Measurements from ENCODE around the gene MEIS3.

Gene MEIS3

DNA sequence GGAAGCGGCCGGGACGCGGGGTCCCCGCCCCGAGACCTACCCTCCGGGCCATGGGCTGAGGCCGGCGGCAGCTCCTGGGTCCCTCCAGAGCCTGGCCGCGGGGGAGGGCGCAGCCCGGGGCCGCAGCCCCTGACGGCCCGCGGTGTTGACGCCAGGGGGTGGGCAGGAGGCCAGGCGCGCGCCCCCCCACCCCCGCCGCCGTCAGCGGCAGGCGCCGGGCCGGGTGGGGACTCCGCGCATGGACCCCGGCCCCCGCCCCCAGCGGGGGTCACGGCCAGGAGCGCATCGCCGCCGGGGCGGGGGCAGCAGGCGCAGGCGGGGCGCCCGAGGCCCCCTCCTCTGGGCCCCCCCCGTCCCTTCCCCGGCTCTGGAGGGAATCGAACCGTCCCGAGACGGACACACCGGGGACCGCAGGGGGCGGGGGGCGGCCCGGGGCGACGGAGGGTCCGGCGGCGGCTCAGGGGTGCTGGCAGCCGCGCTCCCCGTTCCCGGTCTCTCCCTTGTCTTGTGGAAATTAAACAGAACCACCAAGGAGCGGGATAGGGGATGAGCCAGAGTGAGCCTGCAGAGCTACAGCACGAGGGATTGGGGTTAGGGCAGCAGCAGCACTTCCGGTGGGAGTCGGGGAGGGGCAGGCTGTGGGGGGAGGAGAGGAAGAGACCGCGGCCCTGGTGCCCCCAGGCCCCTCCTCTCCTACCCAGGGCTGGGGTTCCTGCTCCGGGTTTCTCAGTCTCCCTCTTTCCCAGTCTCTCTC, at the start of gene MEIS3:
MEIS3 (minus strand) TSS at position 498 of the 754 bp plus-strand sequence; CDS start at position 52, 446 bp downstream.
- no peak for DNase-seq

DNA sequence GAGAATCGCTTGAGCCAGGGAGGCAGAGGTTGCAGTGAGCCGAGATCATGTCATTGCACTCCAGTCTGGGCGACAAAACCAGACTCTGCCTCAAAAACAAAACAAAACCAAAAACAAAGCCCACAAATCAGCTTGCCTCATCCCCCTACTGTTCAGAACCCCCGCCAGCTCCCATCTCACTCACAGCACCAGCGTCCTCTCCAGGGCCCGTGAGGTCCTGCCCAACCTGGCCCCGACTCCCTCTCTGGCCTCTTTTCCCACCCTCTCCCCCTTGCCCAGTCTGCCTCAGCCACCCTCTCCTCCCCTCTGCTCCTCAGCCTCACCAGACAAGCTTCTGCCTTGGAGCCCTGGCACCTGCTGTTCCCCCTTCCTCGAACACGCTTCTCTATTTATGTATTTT, 48.6 kb upstream of the MEIS3 start:
- no peak for DNase-seq

DNA sequence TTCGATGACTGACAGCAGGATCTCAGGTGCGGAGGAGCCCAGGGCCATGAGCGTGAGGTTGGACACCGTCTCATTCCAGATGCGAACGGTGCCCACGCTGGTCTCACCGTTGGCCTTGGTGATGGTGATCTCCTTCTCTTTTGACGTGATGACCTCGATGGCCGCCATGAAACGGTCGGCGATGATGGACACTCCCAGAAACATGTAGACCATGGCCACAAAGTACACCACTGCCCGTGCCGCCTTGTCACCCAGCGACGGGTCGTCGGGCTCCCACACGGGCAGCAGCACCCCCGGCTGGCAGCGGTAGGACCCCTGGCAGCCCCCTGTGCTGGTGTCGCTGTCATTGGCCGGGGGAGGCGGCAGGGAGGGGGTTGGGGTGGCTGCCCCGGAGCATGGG, 46.6 kb upstream of the MEIS3 start:
- DNase-seq = no peak

DNA sequence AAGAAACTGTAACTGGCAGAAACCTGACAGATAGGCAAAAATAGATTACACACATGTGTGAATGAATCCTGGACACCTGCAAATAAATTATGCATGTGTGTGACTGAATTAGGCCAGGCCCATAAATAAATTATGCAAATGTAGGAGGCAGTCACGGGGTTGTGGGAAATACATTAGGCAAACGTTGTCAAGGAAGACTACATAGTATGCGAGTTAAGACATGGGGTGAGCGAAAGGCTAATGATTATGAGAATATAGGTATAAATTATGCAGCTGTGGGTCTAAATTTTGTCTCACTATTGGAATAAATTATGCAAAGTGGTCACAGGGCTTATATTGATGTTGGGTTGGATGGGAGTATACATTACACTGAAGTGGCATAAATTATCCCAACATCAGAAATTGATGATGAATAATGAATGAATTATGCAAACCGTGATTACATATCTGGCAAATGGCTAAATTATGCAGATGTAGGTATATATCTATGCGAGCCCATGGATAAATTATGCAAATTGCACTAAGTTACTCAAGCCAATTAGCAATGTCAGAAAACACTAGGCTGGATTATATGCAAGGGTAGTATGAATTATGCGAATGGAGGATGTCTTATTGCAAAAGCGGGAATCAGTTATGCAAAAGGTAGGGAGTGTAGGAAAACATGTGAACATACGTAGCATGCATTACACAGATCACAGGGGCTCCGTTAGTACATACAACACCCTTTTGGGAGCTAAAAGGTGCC, 45.5 kb upstream of the MEIS3 start:
- no peak for DNase-seq

DNA sequence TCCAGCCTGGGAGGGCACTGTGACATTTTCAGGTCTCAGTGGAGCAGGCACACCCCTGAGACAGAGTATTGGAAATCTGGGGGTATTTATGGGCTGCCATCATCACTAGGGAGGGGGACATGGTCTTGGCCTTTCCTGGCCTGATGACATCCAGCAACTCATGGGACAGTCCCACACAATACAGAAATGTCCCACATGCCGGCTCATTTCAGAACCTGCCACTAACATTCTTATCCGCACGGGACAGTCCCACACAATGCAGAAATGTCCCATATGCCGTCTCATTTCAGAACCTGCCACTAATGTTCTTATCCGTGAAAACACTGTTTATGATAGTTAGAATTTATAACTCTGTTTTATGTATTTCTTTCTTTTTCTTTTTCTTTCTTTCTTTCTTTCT, 42.5 kb upstream of the MEIS3 start:
- no peak for DNase-seq

DNA sequence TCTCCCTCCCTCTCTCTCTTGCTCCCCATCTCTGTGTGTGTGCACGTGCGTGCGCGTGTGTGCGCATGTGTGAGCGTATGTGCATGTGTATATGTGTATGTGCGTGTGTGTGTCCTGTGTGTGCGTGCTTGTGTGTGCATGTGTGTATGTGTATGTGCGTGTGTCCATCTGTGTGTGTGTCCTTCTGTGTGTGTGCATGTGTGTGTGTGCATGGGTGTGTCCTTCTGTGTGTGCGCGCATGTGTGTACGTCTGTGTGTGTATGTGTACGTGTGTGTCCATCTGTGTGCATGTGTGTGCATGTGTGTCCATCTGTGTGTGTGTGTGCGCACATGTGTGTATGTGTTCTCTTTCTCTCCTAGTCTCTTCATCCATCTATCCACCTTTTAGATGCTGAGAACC, 40.1 kb upstream of the MEIS3 start:
- DNase-seq = no peak

DNA sequence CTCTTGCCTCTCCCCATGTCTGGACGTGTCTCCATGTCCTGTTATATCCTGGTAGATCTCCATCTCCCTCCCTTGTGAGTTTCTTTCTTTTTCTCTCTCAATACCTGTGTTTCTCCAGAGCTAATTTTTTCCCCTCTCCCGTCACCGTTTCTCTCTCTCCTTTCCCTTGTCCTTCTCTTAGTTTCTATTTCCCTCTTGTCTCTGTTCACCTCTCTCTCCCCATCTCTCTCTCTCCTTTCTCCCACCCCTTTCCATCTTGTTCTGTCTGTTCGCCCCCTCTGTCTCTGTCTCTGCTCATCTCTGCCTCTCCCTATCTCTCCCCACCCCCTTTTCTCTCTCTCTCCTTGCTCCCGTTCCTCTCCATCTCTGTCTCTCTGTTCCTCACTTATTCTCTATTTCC, 39.3 kb upstream of the MEIS3 start:
- DNase-seq = no peak

DNA sequence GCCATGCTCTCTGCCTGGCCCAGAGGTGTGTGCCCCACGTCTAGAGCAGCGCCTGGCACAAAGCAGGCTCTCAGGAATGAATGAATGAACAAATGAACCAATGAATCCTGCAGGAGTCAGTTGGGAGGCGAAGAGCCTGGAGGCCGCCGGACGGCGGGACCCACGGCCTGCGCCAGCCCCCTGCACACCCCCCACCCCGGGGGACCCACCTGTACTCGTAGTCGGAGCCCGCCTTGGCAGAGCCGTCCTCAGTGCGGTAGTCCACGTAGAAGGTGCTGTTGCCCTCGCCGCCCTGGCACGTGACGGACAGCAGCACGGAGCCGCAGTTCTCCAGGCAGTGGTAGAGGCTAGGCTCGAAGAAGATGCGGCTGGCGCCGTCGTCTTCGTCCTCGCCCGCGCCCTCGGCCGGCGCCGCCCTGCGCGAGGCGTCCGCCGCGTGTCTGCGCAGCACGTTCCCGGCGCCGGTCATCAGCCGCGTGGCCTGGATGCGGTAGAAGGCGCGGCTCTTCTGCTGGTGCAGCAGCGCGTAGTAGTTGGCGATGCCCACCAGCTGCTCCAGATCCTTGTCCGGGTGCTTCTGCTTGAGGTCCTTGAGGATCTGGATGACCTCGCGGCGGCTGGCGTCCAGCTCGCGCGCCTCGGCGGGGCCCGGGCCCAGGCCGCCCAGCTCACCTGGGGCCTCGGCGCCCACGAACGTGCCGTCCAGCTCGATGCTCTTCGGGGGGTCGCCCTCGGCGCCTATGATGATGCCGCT, 37.6 kb upstream of the MEIS3 start:
- no peak for DNase-seq

DNA sequence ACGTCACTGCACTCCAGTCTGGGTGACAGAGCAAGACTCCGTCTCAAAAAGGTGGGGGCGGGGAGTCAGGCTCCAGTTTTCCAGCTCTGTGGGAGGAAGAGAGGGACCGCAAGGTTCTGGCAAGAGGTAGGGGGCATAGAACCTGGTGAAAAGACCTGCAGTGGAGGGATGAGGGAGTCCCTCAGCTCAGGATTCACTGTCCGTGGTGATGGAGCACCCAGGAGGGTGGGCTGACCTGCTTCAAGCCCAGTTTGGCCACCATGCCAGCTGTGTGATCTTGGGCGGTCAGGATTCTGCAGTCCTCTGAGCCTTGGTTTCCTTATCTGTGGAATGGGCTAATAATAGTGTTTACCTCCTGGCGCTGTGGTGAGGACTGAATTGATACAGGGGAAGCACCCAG, 31.2 kb upstream of the MEIS3 start:
- no peak for DNase-seq

DNA sequence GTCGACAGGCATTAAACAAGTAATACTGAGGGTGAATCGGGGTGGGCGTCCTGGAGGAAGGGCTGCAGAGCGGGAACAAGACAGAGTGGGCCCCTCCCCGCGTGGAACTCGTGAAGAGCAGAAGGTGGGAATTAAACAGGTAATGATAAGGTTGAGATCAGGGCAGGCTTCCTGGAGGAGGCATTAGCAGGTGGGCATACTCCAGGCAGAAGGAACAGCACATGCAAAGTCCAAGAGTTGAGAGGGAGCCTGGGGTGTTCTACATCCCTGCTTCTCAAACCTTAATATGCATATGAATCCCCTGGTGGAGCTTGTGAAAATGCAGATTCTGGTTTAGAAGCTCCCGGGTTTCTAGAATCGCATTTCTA, 29.0 kb upstream of the MEIS3 start:
- no peak for DNase-seq

DNA sequence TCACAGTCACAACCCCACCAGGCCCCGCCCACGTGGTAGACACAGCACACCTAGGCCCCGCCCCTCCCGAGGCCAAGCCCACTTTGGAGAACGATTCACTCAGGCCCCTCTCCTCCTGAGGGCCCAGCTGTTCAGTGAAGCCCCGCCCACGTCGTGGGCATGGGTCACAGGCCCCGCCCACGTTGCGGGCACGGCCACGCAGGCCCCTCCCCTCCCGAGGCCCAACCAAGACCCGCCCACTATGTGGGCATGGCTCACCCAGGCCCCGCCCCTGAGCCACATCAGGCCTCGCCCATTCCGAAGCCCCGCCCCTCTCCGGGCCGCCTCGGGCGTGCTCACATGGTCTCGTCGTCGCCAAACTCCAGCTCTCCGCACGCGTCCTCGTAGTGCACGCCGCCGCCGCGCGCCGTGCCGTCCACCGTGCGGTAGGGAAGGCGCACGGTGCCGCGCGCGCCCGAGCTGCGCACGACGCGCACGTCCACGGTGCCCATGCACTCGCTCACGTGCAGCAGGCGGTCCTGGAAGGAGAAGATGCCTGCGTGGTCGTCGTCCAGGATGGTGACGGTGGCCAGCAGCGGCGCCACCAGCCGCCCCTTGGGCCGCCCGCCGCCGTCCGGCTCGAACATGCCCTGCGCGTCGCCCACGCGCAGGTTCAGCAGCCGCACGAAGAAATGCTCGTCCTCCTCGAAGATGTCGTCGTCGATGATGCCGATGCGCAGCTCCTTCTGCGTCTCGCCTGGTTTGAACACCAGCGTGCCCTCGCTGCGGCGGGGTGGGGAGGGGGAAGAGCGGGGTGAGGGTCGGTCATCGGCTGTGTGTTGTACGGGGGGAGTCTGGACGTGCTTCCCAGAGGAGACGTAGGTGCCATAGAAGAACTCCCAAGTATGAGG, 28.4 kb upstream of the MEIS3 start:
- DNase-seq = peak in 8 of 14 donors; percentile 4 to 52 (median 27)

DNA sequence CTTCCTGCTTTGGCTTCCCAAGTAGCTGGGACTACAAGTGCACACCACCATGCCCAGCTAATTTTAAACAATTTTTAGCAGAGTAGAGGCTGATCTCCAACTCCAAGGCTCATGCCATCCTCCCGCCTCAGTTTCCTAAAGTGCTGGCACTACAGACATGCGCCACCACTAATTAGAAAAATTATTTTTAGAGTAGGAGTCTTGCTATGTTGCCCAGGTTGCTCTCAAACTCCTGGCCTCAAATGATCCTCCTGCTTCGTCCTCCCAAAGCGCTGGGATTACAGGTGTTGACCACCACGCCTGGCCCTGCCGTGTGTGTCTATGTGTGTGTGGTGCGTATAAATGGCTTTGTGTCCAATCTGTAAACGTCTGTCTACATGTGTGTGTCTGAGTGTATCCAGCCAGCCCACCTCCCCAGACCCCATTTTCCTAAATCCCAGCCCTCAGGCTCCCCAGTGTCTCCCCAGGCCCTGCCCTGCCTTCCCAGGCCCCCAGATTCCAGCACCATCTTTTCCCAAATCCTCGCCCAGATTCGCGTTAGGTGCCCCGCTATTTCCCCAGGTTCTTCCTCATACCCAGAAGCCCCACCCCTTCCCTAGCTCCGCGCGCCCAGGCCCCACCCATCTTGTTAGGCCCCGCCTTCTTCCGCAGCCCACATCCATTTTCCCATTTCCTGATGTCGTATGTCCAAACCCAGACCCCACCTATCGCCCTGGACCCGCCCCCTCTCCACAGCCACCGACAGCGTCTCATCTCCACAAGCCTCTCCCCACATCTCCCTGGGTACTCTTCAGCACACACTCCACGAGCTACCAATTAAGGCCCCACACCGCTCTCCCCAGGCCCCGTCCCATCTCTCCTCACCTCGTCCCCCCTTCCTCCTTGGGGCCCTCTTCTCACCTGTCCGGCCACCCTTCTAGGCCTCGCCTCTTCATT, 27.5 kb upstream of the MEIS3 start:
- DNase-seq = peak in 1 of 14 donors; percentile 73

DNA sequence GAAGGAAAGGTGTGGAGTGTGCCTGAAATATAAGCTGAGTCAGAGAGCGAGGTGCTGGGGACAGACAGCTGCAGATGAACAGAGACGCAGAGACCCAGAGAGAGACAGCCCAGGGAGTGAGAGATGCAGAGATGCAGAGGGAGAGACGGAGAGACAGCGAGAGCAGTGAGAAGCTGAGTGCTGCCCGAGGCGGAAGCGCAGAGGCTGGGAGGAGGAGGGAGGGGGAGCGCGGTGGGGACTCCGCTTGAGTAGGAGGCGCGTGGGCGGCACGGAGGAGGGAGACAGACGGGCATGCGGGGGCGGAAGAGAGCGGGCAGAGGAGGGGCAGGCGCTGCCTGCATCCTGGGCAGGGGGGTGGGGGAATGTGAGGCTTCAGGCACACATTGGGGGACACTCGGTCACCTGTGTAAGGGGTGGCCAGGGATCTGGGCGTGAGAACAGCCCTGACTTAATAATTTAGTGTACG, 26.6 kb upstream of the MEIS3 start:
- DNase-seq = peak in 7 of 14 donors; percentile 3 to 92 (median 15)

DNA sequence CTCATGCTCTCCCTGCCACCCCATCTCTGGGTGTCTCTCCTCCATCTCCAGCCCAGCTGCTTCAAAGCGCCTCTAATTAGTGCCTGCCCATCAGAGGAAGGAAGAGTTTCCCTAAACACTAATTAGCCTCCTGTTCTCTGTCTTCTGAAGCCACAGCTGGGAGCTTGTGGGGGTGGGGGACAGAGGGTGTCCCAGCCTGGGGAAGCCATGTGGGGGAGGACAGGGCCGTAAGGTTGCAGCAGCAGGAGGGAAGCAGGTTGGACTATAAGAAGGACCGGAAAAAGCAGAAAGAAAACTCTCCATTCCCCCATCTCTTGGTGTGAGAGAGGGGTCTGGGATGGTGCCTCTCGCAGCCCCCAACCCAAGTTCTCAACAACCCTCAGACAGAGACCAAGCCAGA, 26.2 kb upstream of the MEIS3 start:
- DNase-seq = no peak

DNA sequence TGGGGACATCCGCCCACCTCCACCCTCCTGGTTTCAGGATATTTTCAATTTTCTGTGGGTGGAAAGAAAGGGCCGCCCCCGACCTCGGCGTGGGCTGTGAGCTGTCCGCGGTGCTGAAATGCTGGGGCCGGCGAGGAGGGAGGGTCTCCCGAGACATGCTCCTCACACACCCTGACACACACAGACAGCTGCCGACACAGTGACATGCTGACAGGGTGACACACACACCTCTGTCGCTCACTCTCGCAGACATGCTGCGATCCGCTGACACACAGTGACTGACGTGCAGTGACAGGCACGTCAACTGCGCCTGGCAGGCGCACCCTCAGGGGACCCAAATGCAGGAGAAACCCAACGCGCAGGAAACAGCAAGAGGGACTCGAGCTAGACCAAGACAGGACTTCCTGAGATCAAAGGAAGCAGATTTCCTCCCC, 25.1 kb upstream of the MEIS3 start:
- no peak for DNase-seq

DNA sequence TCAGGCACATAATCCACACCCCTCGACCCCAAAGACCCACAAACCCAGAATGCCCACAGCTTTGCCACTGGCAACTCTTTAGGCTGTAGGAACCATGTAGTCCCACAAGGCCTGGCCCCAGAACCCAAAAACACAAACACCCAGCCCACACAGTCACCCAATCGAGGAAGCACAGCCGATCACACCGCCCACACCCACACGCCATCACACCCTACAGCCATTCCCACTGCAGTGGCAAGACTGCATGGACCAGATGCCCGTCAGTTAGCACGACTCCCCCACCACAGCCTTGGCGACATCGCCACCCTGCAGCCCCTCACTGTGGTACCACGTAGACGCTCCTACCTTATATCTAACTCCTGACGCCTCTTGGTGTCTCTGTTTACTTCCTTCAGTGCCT, 24.0 kb upstream of the MEIS3 start:
- DNase-seq = no peak

DNA sequence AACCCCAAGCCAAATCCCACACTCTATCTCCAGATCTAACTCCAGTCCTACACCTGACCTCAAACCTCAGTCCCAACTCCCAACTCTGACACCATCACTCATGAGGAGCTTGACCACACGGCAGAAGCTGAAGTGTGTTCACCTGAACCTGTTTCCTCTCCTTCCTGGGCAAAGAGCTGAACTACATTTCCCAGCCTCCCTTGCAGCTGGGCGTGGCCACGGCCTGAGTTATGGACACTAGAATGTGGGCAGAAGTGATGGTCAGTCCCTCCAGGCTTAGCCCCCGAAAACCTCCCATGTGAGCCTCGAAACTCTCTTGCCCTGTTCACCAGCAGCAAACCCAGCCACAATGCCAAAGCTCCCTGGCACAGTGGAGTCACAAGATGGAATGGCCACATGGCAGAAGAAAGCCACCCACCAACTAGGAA, 19.5 kb upstream of the MEIS3 start:
- no peak for DNase-seq

DNA sequence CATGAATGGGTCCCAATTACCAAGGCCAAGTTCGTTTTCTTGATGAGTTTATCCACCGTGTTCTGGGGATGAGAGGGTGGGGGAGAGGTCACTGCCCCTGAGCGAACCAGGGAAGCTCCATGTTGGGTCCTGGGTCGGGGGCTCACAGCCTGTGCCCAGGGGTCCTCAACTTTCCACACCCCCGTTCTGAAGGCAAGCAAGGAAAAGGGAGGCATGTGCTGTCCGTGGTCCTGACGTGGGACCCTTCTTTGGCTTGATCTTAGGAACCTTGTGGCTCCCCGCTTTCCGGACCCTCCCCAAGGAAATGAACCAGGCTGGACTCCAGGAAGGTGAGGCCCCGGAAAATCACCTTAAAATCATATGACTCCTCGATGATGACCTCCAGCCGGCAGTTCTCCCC, 18.2 kb upstream of the MEIS3 start:
- DNase-seq = no peak

DNA sequence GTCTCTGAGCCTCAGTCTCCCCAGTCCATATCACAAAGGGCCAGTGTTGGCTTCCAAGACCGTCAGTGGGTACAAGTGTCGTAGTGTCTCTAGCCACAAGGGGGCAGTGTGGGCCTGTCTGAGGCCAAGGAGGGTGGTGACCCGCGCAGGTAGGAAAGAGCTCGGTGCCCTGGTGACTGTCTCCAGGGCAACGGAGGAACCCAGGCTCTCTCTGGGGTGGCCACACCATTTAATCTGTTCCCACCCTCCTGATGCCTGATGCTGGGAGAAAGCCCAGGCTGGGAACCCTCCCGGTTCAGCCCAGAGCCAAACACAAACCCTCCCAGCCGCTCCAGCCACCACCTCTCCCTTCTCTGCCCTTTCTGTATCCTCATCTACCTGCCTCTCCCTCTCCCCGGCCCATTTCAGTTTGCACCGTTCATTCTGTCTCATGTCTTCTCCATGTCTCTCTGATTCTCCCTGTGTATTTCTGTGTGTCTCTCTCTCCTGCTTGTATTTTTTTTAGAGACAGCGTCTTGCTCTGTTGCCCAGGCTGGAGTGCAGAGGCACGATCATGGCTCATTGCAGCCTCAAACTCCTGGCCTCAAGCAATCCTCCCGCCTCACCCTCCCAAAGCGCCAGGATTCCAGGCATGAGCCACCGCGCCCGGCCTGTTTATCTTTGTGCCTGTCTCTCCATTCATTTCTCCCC, 17.5 kb upstream of the MEIS3 start:
- peak in 13 of 14 donors; percentile 3 to 88 (median 57) for DNase-seq

DNA sequence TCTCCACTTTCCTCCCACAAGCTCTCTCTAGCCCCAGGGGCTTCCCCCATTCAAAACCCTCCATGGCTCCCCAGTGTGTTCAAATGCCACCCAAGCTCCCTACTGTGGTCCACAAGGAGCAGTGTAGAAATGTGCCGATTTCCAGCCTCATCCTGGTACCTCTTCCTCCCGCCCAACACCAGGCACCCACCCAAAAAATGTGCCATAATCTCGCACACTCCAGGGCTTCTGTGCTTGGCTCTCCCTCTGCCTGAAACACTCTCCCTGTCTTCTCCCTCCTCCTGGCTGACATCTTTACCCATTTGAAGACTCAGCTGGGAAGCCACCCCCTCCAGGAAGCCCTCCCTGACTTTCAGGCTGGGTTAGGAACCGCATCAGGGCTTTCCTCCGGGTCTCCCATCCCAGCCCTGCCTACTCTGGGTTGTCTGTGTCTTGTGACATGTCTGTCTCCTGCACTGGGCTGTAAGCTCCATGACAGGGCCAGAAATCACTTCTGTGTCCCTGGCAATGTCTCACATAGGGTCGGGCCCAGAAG, 16.6 kb upstream of the MEIS3 start:
- DNase-seq = no peak
